Testis (tissue), 3 donors: ENCODE results near the gene DBN1. TPM values are rescaled to one million over a fixed set of nuclear protein-coding genes. Genes with fewer than 3 reads are reported as not detected.
A peak's percentile ranks its signal among the peaks of the same experiment; 100 is the strongest.

Experiments
- DNase-seq: peaks from one replicate; pipeline ENCODE4 v3.0.0-alpha.2; 2019
- H3K27ac ChIP-seq, 2 donors: fragments of 200-600 bp; sonication (generic); one replicate each; pipeline ENCODE4 v1.5.1; 2019
- H3K27me3 ChIP-seq: fragments of 200-600 bp; sonication (generic); one replicate; pipeline ENCODE4 v1.5.1; 2019
- H3K36me3 ChIP-seq: fragments of 200-600 bp; sonication (generic); one replicate; pipeline ENCODE4 v1.5.1; 2017; ENCODE audit warnings: low read depth; ENCODE audit errors: missing control alignments
- H3K4me1 ChIP-seq: fragments of 200-600 bp; sonication (generic); one replicate; pipeline ENCODE4 v1.5.1; 2019
- H3K4me3 ChIP-seq, 2 donors: fragments of 200-600 bp; sonication (generic); one replicate each; pipeline ENCODE4 v1.5.1; 2017 to 2019
- H3K9me3 ChIP-seq: fragments of 200-600 bp; sonication (generic); one replicate; pipeline ENCODE4 v1.5.1; 2017
- CTCF ChIP-seq, 3 experiments: fragments of 450-650 bp in 2 of 3; fragments of 200-600 bp in 1 of 3; sonication (generic) in 1 of 3; IDR thresholded peaks; one replicate each; pipeline ENCODE4 v1.5.1; 2016 to 2019; ENCODE audit warnings: antibody characterized with exemption in 3 of 3, mild to moderate bottlenecking in 2 of 3, moderate library complexity in 1 of 3
- POLR2A ChIP-seq: fragments of 450-650 bp; IDR thresholded peaks from one replicate; pipeline ENCODE4 v1.6.1; 2017; ENCODE audit warnings: antibody characterized with exemption, mild to moderate bottlenecking, moderate library complexity
- WGBS, 2 donors: methylation state at CpG; one replicate each; pipeline ENCODE4 v1.1.5; 2018; 5-methylcytosine and 5-hydroxymethylcytosine counted together
- intact Hi-C: fragments of 100-400 bp; cut with DNase I; formaldehyde crosslinking; loops from one replicate; pipeline ENCODE4 v1.15.1; 2023; ENCODE audit warnings: low total_unique reads
- polyA plus RNA-seq: library from polyadenylated mRNA; stranded (reverse); fragments of 350-450 nt; fragmentation: Illumina TruSeq; extraction: RNeasy Lipid Tissue Mini Kit (QIAGEN cat#74804); gene quantifications from one replicate; pipeline ENCODE4 v1.2.3, GENCODE V29; 2014; ENCODE audit warnings: low read depth, low replicate concordance; ENCODE audit not compliant: insufficient read depth
- total RNA-seq, 2 donors: library from RNA; depleted of rRNA; stranded (reverse); fragments of >200 nt; gene quantifications; one replicate each; pipeline ENCODE4 v1.2.3, GENCODE V29; 2016

The DBN1 gene
- total and polyA plus RNA-seq, 3 donors from 2014 or later: 50.5 to 83.1 (median 69.6) TPM

- no peak for DNase-seq
- 76 to 86% methylated on average over 7 of the region's 7 CpGs for WGBS, 2 donors
- H3K4me3 ChIP-seq: no peak overlapping the region
- H3K27me3 ChIP-seq: no peaks in the 10 kb centered on the region
- no peaks in the 10 kb centered on the region for H3K36me3 ChIP-seq
- H3K27ac ChIP-seq: peak overlapping the region; percentile 3 to 38
- no peaks in the 10 kb centered on the region for H3K9me3 ChIP-seq
- intact Hi-C loops: no loop called here
- TF ChIP-seq CTCF (IDR thresholded peaks at IDR 0.05): no peak
- TF ChIP-seq POLR2A: no peak
- H3K4me1 ChIP-seq: peaks cover 27% of the 10 kb centered on the region
Measured at GRCh38 chr5:177492841-177493240, 19.4 kb upstream of the DBN1 start.

GRCh38 chr5:177491983-177492746 is 18.7 kb upstream of the DBN1 start:
- H3K4me3 ChIP-seq: peak overlapping the region; percentile 34 to 43
- peak overlapping the region; percentile 24 to 38 for H3K27ac ChIP-seq
- no peaks in the 10 kb centered on the region for H3K27me3 ChIP-seq
- H3K4me1 ChIP-seq: peaks cover 25% of the 10 kb centered on the region
- no peaks in the 10 kb centered on the region for H3K9me3 ChIP-seq
- 81 to 82% methylated on average over 26 to 47 of the region's 54 CpGs for WGBS, 2 donors
- DNase-seq: no peak
- TF ChIP-seq POLR2A (no peak), CTCF (IDR thresholded peaks at IDR 0.05) (no peak)
- H3K36me3 ChIP-seq: no peaks in the 10 kb centered on the region
- intact Hi-C loops: no loop called here

- peak; percentile 70 to 85 (median 85) for TF ChIP-seq CTCF (IDR thresholded peaks at IDR 0.05)
- TF ChIP-seq POLR2A: no peak
- no peaks in the 10 kb centered on the region for H3K9me3 ChIP-seq
- H3K36me3 ChIP-seq: no peaks in the 10 kb centered on the region
- peak overlapping the region; percentile 24 for H3K27ac ChIP-seq
- intact Hi-C loops: no loop called here
- peak overlapping the region; percentile 34 to 43 for H3K4me3 ChIP-seq
- no peaks in the 10 kb centered on the region for H3K27me3 ChIP-seq
- peak; percentile 72 for DNase-seq
- peaks cover 25% of the 10 kb centered on the region for H3K4me1 ChIP-seq
- WGBS, 2 donors: 42 to 57% methylated on average over 13 to 38 of the region's 43 CpGs
Measured at GRCh38 chr5:177491429-177491945, 18.1 kb upstream of the DBN1 start.

DNA sequence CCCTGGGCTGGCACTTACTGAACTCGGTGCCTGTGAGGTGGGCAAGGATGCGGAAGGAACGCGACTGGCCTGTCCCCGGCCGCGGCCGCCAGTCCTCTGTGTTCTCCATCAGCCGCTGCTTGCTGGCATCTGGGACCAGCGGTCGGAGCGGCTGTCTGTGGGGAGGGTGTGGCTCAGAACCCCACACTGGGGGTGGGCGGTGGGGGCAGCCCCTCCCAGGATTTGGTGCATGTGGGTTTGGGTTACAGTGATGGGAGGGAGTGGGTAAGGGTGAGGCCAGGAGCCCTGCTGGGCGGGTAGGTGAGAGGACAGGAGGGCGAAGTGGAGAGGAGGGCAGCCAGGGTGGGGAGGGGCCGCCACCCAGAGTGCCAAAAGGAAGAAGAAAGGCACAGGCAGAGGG is 17.6 kb upstream of the DBN1 start:
- Histone ChIP-seq H3K4me3 (peak overlapping the region in 1 of 2 donors; percentile 43), H3K27ac (peak overlapping the region in 1 of 2 donors; percentile 24), H3K36me3 (no peaks in the 10 kb centered on the region), H3K27me3 (no peaks in the 10 kb centered on the region), H3K4me1 (peaks cover 24% of the 10 kb centered on the region), H3K9me3 (no peaks in the 10 kb centered on the region)
- TF ChIP-seq CTCF (IDR thresholded peaks at IDR 0.05) (no peak), POLR2A (no peak)
- DNase-seq: no peak
- 86 to 88% methylated on average over 15 to 16 of the region's 16 CpGs for WGBS, 2 donors
- intact Hi-C loops: no loop called here
